Measurements from ENCODE around the gene RLF. TPM values are rescaled to one million over a fixed set of nuclear protein-coding genes. Genes with fewer than 3 reads are reported as not detected.
A peak's percentile ranks its signal among the peaks of the same experiment; 100 is the strongest.

Gene RLF
- total RNA-seq, 1 donor from 2014 or later, result 18.0 TPM

DNA sequence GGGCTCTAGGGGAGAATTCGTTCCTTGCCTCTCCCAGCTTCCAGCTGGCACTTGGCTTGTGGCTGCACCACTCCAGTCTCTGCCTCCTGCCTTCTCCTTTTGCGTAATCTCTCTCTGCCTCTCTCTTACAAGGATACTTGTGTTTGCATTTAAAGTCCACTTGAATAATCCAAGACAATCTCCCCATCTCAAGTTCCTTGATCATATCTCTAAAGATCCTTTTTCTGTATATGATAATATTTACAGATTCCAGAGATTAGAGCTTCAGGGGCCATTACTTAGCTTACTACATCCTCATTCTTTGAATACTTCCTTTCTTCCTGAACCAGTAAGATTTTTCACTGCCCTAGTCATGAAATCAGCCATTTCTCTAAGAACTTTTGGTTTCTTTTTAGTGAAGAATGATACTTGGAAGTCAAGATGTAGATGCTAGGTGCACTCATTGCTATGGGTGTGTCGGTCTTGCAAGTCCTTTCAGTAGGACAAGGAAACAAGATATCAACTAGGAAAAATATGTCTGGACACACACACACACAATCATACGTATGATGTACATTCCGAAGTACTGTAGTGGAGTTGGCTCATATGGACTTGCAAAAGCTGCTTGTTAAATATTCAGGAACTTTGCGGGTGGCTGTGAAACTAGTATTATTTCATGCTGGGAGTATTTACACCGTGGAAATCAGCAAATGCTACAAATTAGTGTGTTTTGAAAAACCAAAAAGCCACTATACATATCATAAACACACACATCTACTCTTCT, 20.8 kb upstream of the RLF start:
- H3K4me1 Mint-ChIP-seq (ENCODE audit: unreplicated experiment), result peaks cover 13% of the 10 kb centered on the region
- no peak for DNase-seq (ENCODE audit: low spot score)
- no peaks in the 10 kb centered on the region for H3K9me3 Mint-ChIP-seq (ENCODE audit: unreplicated experiment)
- TF ChIP-seq, protein P1, sequence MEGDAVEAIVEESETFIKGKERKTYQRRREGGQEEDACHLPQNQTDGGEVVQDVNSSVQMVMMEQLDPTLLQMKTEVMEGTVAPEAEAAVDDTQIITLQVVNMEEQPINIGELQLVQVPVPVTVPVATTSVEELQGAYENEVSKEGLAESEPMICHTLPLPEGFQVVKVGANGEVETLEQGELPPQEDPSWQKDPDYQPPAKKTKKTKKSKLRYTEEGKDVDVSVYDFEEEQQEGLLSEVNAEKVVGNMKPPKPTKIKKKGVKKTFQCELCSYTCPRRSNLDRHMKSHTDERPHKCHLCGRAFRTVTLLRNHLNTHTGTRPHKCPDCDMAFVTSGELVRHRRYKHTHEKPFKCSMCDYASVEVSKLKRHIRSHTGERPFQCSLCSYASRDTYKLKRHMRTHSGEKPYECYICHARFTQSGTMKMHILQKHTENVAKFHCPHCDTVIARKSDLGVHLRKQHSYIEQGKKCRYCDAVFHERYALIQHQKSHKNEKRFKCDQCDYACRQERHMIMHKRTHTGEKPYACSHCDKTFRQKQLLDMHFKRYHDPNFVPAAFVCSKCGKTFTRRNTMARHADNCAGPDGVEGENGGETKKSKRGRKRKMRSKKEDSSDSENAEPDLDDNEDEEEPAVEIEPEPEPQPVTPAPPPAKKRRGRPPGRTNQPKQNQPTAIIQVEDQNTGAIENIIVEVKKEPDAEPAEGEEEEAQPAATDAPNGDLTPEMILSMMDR (IDR thresholded peaks at IDR 0.05; ENCODE audit: unreplicated experiment), result no peak
- no peak overlapping the region for H3K27ac Mint-ChIP-seq (ENCODE audit: unreplicated experiment)
- H3K36me3 Mint-ChIP-seq (ENCODE audit: low read depth, unreplicated experiment), result no peaks in the 10 kb centered on the region
- H3K4me3 Mint-ChIP-seq (ENCODE audit: unreplicated experiment), result no peak overlapping the region
- no peaks in the 10 kb centered on the region for H3K27me3 Mint-ChIP-seq (ENCODE audit: unreplicated experiment)

DNA sequence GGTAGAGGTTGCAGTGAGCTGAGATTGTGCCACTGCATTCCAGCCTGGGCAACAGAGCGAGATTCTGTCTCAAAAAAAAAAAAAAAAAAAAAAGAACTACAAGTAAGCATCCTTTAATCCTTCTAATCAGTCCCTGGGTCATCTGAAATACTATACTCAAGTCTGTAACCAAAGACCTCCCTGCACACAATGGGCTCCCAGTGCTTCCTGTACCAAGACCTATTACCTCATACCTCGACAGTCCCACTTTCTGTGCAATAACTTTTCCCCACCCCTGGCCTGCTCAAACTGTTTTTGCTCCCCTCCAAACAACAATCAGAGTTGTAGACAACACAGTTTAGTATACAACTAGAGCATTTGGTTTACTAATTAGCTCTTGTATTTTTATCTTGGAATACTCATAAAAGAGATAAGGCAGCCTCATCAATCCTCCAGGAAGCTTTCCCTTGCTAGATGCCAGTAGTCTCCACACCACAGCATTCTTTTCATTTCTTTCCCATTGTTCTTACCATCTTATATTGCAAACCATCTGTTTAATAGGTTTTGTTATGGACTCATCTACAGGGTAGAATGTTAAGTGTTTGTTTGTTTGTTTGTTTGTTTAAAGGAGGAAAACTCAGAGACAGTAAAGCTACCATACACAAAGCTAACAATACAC, 19.2 kb upstream of the RLF start:
- TF ChIP-seq, protein P1 (IDR thresholded peaks at IDR 0.05; ENCODE audit: unreplicated experiment), result no peak
- H3K36me3 Mint-ChIP-seq (ENCODE audit: low read depth, unreplicated experiment), result no peaks in the 10 kb centered on the region
- H3K4me1 Mint-ChIP-seq (ENCODE audit: unreplicated experiment), result peaks cover 13% of the 10 kb centered on the region
- H3K4me3 Mint-ChIP-seq (ENCODE audit: unreplicated experiment), result peak overlapping the region; percentile 2
- H3K27me3 Mint-ChIP-seq (ENCODE audit: unreplicated experiment), result no peaks in the 10 kb centered on the region
- H3K9me3 Mint-ChIP-seq (ENCODE audit: unreplicated experiment), result no peaks in the 10 kb centered on the region
- DNase-seq (ENCODE audit: low spot score), result peak; percentile 20
- peak overlapping the region; percentile 61 for H3K27ac Mint-ChIP-seq (ENCODE audit: unreplicated experiment)

DNA sequence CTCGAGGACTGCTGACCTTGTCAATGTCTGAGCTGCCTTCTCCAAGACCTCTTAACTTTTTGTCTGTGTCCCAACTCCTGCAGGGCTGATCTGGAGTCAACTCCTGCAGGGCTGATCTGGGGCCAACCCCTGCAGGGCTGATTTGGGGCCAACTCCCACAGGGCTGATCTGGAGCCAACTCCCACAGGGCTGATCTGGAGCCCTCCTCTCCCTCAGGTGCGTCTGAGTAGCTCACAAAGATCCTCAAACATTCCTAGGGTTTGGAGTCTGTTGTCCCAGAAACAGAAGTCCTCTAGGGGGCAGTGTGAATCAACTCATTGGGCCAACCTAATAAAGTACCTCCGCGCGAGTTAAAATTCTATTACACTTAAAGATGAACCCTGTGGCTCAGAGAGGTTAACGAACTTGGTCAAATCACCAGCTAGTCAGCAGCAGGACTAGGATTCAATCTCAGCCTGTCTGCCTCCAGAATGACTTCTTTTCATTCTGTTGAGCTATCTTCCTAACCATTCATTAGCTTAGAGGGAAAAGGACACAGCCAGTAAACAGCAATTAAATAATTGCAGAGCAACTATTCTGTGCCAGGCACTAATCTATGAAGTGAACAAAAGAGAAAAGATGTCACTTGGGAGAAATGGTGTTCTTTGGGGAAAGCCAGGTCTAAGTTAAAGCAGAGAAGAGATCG, 17.2 kb upstream of the RLF start:
- Mint-ChIP-seq H3K4me3 (ENCODE audit: unreplicated experiment) (no peak overlapping the region), H3K36me3 (ENCODE audit: low read depth, unreplicated experiment) (no peaks in the 10 kb centered on the region), H3K9me3 (ENCODE audit: unreplicated experiment) (no peaks in the 10 kb centered on the region), H3K27ac (ENCODE audit: unreplicated experiment) (no peak overlapping the region), H3K4me1 (ENCODE audit: unreplicated experiment) (peaks cover 13% of the 10 kb centered on the region), H3K27me3 (ENCODE audit: unreplicated experiment) (no peaks in the 10 kb centered on the region)
- peak; percentile 73 for DNase-seq (ENCODE audit: low spot score)
- TF ChIP-seq, protein P1 (IDR thresholded peaks at IDR 0.05; ENCODE audit: unreplicated experiment), result peak; percentile 74

DNA sequence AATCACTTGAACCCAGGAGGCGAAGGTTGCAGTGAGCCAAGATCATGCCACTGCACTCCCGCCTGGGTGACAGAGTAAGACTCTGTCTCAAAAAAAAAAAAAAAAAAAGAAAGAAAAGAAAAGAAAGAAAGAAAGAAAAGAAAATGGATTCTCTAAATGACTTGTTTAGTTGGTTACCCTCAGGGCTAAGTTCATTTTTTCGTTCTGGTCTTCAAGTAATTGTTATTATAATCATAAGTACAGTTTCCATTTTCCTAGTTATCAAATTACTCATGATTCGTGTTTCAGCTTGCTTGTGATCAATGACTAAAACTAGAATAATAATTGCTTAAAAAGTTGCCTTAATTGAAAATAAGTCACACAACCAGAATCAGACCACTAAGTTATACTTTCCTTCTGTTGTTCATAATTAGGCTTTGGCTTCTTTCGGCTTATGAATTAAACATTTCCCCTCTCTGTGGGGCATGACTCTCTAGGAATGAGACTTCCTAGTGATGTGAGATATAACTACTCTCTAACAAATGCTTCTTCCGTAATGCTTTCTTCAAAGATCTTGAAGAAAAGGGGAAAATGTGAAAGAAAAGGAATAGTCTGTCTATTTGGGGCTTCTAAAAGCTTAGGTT, 9.6 kb upstream of the RLF start:
- no peak overlapping the region for H3K4me3 Mint-ChIP-seq (ENCODE audit: unreplicated experiment)
- H3K36me3 Mint-ChIP-seq (ENCODE audit: low read depth, unreplicated experiment), result no peaks in the 10 kb centered on the region
- no peak overlapping the region for H3K27ac Mint-ChIP-seq (ENCODE audit: unreplicated experiment)
- H3K4me1 Mint-ChIP-seq (ENCODE audit: unreplicated experiment), result no peaks in the 10 kb centered on the region
- TF ChIP-seq, protein P1 (IDR thresholded peaks at IDR 0.05; ENCODE audit: unreplicated experiment), result no peak
- H3K27me3 Mint-ChIP-seq (ENCODE audit: unreplicated experiment), result no peaks in the 10 kb centered on the region
- no peaks in the 10 kb centered on the region for H3K9me3 Mint-ChIP-seq (ENCODE audit: unreplicated experiment)
- no peak for DNase-seq (ENCODE audit: low spot score)

Data from endothelial cell (in vitro differentiated cells).